ENCODE data around the gene ZCWPW1.

Gene ZCWPW1

DNA sequence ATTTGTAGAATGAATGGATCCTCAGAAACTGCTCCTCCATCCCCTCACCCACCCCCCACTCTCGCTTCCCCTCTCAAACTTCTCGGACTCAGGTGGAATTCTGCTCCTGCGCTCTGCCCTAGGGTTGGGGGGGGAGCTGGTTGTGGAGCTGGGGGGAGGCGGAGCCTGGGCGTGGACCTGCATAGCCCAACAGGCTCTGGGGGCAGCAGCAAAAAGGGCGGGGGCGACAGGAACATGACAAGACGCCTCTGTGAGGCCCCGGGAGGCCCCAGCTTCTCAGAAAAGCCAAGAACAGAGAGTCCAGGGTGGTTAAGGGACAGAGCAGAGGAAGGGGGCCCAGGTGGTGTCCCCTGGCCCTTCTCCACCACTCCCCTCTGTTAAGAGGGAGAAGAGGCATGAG lies 47.0 kb upstream of the ZCWPW1 start:
- H3K79me2 ChIP-seq (ENCODE audit: control insufficient read depth, insufficient read depth, low read length, poor library complexity), result peaks cover 15% of the 10 kb centered on the region
- H2AK5ac ChIP-seq (ENCODE audit: low read length), result no peak overlapping the region
- H4K12ac ChIP-seq (ENCODE audit: low read depth, low read length), result no peak overlapping the region
- H3K4me3 ChIP-seq (ENCODE audit: low read depth, low read length), result no peak overlapping the region
- H2BK12ac ChIP-seq (ENCODE audit: low read length), result no peak overlapping the region
- no peaks in the 10 kb centered on the region for H3K27me3 ChIP-seq (ENCODE audit: insufficient read depth, low read length)
- H3K4me2 ChIP-seq (ENCODE audit: low read length), result no peak overlapping the region
- H4K91ac ChIP-seq (ENCODE audit: low read depth, low read length), result no peak overlapping the region
- H2BK120ac ChIP-seq (ENCODE audit: insufficient read depth, low read length, poor library complexity), result no peak overlapping the region
- no peak for DNase-seq
- H3K18ac ChIP-seq (ENCODE audit: low read length), result no peak overlapping the region
- no peaks in the 10 kb centered on the region for H3K9me3 ChIP-seq (ENCODE audit: insufficient read depth, low read depth, low read length)
- no CpG with 5 or more reads among the region's 9 CpGs for WGBS (ENCODE audit: extremely low coverage, insufficient coverage, insufficient read length)
- H3K9ac ChIP-seq (ENCODE audit: low read length), result no peak overlapping the region
- no peak overlapping the region for H3K4ac ChIP-seq (ENCODE audit: low read depth, low read length)
- H3K79me1 ChIP-seq (ENCODE audit: low read length), result peaks cover 10% of the 10 kb centered on the region
- no peak overlapping the region for H3K23ac ChIP-seq (ENCODE audit: low read length)
- no peak overlapping the region for H2AFZ ChIP-seq (ENCODE audit: insufficient read depth, low read length, poor library complexity)
- H3K4me1 ChIP-seq (ENCODE audit: control insufficient read depth in 1 of 2, insufficient read depth in 2 of 2, low read length in 2 of 2), result peaks cover 13 to 18% of the 10 kb centered on the region in 2 experiments
- H3K36me3 ChIP-seq (ENCODE audit: control insufficient read depth in 1 of 2, insufficient read depth in 2 of 2, low read length in 2 of 2), result peaks cover 24 to 29% of the 10 kb centered on the region in 2 experiments
- no peak overlapping the region for H3K27ac ChIP-seq (ENCODE audit: low read depth, low read length)
- no peak overlapping the region for H4K8ac ChIP-seq (ENCODE audit: low read depth, low read length)
- no peak overlapping the region for H2BK5ac ChIP-seq (ENCODE audit: low read depth, low read length, poor library complexity)
- H3K14ac ChIP-seq (ENCODE audit: low read length), result no peak overlapping the region

GRCh38 chr7:100472854-100473499 lies 44.5 kb upstream of the ZCWPW1 start:
- Histone ChIP-seq H2AK5ac (ENCODE audit: low read length) (no peak overlapping the region), H3K79me2 (ENCODE audit: control insufficient read depth, insufficient read depth, low read length, poor library complexity) (peaks cover 7% of the 10 kb centered on the region), H3K9ac (ENCODE audit: low read length) (no peak overlapping the region), H3K23ac (ENCODE audit: low read length) (no peak overlapping the region), H2BK12ac (ENCODE audit: low read length) (no peak overlapping the region), H4K12ac (ENCODE audit: low read depth, low read length) (no peak overlapping the region), H3K79me1 (ENCODE audit: low read length) (no peaks in the 10 kb centered on the region), H3K4me3 (ENCODE audit: low read depth, low read length) (no peak overlapping the region), H3K18ac (ENCODE audit: low read length) (no peak overlapping the region), H4K8ac (ENCODE audit: low read depth, low read length) (no peak overlapping the region), H3K4ac (ENCODE audit: low read depth, low read length) (no peak overlapping the region), H3K14ac (ENCODE audit: low read length) (no peak overlapping the region), H3K27me3 (ENCODE audit: insufficient read depth, low read length) (no peaks in the 10 kb centered on the region), H4K91ac (ENCODE audit: low read depth, low read length) (no peak overlapping the region), H2BK5ac (ENCODE audit: low read depth, low read length, poor library complexity) (no peak overlapping the region), H3K27ac (ENCODE audit: low read depth, low read length) (no peak overlapping the region), H3K4me1 (ENCODE audit: control insufficient read depth in 1 of 2, insufficient read depth in 2 of 2, low read length in 2 of 2) (peaks cover 13 to 18% of the 10 kb centered on the region in 2 experiments), H2AFZ (ENCODE audit: insufficient read depth, low read length, poor library complexity) (no peak overlapping the region), H2BK120ac (ENCODE audit: insufficient read depth, low read length, poor library complexity) (no peak overlapping the region), H3K36me3 (ENCODE audit: control insufficient read depth in 1 of 2, insufficient read depth in 2 of 2, low read length in 2 of 2) (peaks cover 27 to 36% of the 10 kb centered on the region in 2 experiments), H3K4me2 (ENCODE audit: low read length) (no peak overlapping the region), H3K9me3 (ENCODE audit: insufficient read depth, low read depth, low read length) (no peaks in the 10 kb centered on the region)
- peak in 1 of 2 donors; percentile 14 for DNase-seq
- WGBS (ENCODE audit: extremely low coverage, insufficient coverage, insufficient read length), result no CpG with 5 or more reads among the region's 14 CpGs

DNA sequence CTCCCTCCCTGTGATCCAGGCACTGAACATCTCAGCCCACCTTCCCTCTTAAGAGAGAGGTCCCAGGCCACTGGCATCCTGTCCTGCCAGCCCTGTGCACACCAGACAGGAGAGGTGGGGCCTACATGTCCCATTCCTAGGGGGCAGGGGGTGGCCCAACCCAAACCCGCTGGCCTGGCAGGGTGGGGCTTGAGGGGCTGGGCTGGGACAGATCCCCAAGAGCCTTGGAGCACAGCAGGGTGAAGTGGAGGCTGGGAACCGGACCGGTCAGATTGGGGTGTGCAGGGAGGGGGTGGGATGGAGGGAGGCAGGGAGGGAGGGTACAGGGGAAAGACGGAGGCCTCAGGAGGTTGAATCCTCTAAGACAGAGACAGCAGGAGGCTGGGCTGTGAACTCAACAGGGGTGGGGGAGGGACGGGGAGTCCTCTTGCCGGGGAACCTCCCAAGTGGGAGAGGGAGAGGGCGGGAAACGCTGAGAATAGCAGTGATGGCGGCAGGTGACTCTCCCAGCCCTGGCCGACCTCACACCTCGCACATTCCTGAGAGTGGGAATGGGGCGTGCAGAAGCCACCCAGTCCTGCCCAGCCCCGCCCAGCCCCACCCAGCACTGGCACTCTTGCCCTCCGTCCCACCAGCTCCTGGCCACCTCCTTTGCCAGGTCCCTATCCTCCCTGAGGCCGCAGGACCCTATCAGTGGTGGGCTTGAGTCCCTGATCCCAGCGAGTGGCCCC lies 43.8 kb upstream of the ZCWPW1 start:
- H4K91ac ChIP-seq (ENCODE audit: low read depth, low read length), result no peak overlapping the region
- H3K4ac ChIP-seq (ENCODE audit: low read depth, low read length), result no peak overlapping the region
- H3K18ac ChIP-seq (ENCODE audit: low read length), result no peak overlapping the region
- H2AK5ac ChIP-seq (ENCODE audit: low read length), result no peak overlapping the region
- no peak overlapping the region for H3K4me3 ChIP-seq (ENCODE audit: low read depth, low read length)
- H3K36me3 ChIP-seq (ENCODE audit: control insufficient read depth in 1 of 2, insufficient read depth in 2 of 2, low read length in 2 of 2), result peaks cover 30 to 39% of the 10 kb centered on the region in 2 experiments
- DNase-seq, result no peak
- no peak overlapping the region for H3K4me2 ChIP-seq (ENCODE audit: low read length)
- peaks cover 2% of the 10 kb centered on the region for H3K79me2 ChIP-seq (ENCODE audit: control insufficient read depth, insufficient read depth, low read length, poor library complexity)
- H3K9ac ChIP-seq (ENCODE audit: low read length), result no peak overlapping the region
- H4K8ac ChIP-seq (ENCODE audit: low read depth, low read length), result no peak overlapping the region
- no peak overlapping the region for H4K12ac ChIP-seq (ENCODE audit: low read depth, low read length)
- no peak overlapping the region for H2AFZ ChIP-seq (ENCODE audit: insufficient read depth, low read length, poor library complexity)
- H3K23ac ChIP-seq (ENCODE audit: low read length), result no peak overlapping the region
- H3K27me3 ChIP-seq (ENCODE audit: insufficient read depth, low read length), result no peaks in the 10 kb centered on the region
- H2BK5ac ChIP-seq (ENCODE audit: low read depth, low read length, poor library complexity), result no peak overlapping the region
- no peak overlapping the region for H2BK12ac ChIP-seq (ENCODE audit: low read length)
- no peaks in the 10 kb centered on the region for H3K9me3 ChIP-seq (ENCODE audit: insufficient read depth, low read depth, low read length)
- no peak overlapping the region for H3K27ac ChIP-seq (ENCODE audit: low read depth, low read length)
- H3K79me1 ChIP-seq (ENCODE audit: low read length), result no peaks in the 10 kb centered on the region
- H3K4me1 ChIP-seq (ENCODE audit: control insufficient read depth in 1 of 2, insufficient read depth in 2 of 2, low read length in 2 of 2), result peaks cover 9 to 11% of the 10 kb centered on the region in 2 experiments
- no peak overlapping the region for H2BK120ac ChIP-seq (ENCODE audit: insufficient read depth, low read length, poor library complexity)
- WGBS (ENCODE audit: extremely low coverage, insufficient coverage, insufficient read length), result no CpG with 5 or more reads among the region's 16 CpGs
- H3K14ac ChIP-seq (ENCODE audit: low read length), result no peak overlapping the region

DNA sequence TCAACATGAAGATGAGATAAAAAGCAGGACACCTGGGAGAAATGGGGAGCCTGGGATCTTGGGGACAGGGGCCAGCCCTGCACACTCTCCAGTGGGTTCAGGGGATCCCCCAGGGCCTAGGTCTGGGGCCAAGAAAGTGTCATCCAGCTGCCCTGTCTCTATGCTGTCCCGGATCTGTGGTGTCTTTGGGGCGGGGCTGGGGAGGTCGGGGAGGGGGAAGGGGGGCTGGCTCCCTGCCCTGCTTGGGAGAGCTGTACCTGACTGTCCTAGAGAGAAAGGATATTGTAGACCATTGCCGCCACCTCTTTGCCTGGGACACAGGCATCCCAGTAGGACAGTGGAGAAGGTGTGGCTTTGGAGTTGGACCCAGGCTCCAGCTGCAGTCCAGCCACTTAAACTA lies 42.5 kb upstream of the ZCWPW1 start:
- no peak overlapping the region for H4K91ac ChIP-seq (ENCODE audit: low read depth, low read length)
- H3K79me1 ChIP-seq (ENCODE audit: low read length), result no peaks in the 10 kb centered on the region
- no peak overlapping the region for H3K9ac ChIP-seq (ENCODE audit: low read length)
- no peaks in the 10 kb centered on the region for H3K27me3 ChIP-seq (ENCODE audit: insufficient read depth, low read length)
- no peak overlapping the region for H3K4me2 ChIP-seq (ENCODE audit: low read length)
- H4K8ac ChIP-seq (ENCODE audit: low read depth, low read length), result no peak overlapping the region
- H2BK12ac ChIP-seq (ENCODE audit: low read length), result no peak overlapping the region
- no peak overlapping the region for H3K23ac ChIP-seq (ENCODE audit: low read length)
- H3K9me3 ChIP-seq (ENCODE audit: insufficient read depth, low read depth, low read length), result peaks cover 2% of the 10 kb centered on the region
- no peak for DNase-seq
- H3K4me1 ChIP-seq (ENCODE audit: control insufficient read depth in 1 of 2, insufficient read depth in 2 of 2, low read length in 2 of 2), result no peaks in the 10 kb centered on the region
- H4K12ac ChIP-seq (ENCODE audit: low read depth, low read length), result no peak overlapping the region
- H3K18ac ChIP-seq (ENCODE audit: low read length), result no peak overlapping the region
- no peak overlapping the region for H2BK120ac ChIP-seq (ENCODE audit: insufficient read depth, low read length, poor library complexity)
- no peak overlapping the region for H2AFZ ChIP-seq (ENCODE audit: insufficient read depth, low read length, poor library complexity)
- no peak overlapping the region for H3K4ac ChIP-seq (ENCODE audit: low read depth, low read length)
- H3K4me3 ChIP-seq (ENCODE audit: low read depth, low read length), result no peak overlapping the region
- H3K14ac ChIP-seq (ENCODE audit: low read length), result no peak overlapping the region
- peaks cover 32 to 42% of the 10 kb centered on the region in 2 experiments for H3K36me3 ChIP-seq (ENCODE audit: control insufficient read depth in 1 of 2, insufficient read depth in 2 of 2, low read length in 2 of 2)
- H3K27ac ChIP-seq (ENCODE audit: low read depth, low read length), result no peak overlapping the region
- no peak overlapping the region for H2BK5ac ChIP-seq (ENCODE audit: low read depth, low read length, poor library complexity)
- H3K79me2 ChIP-seq (ENCODE audit: control insufficient read depth, insufficient read depth, low read length, poor library complexity), result no peaks in the 10 kb centered on the region
- WGBS (ENCODE audit: extremely low coverage, insufficient coverage, insufficient read length), result no CpG with 5 or more reads among the region's 4 CpGs
- no peak overlapping the region for H2AK5ac ChIP-seq (ENCODE audit: low read length)

Measured in trophoblast cell (in vitro differentiated cells and primary cell).